RWPE2 (cell line): Measurements from ENCODE around the gene PTPN14.

Source experiments
- ATAC-seq: fragments of 200-7000 bp; cut with Tn5 transposase; 3 replicates; pipeline ENCODE4 v1.9.1; 2021; ENCODE audit warnings: low read depth
- DNase-seq: peaks from one replicate; pipeline ENCODE4 v3.0.0-alpha.2; 2020; ENCODE audit warnings: low spot score
- H3K27ac ChIP-seq: fragments of 450-650 bp; 2 replicates; pipeline ENCODE4 v1.5.1; 2017; ENCODE audit warnings: mild to moderate bottlenecking; ENCODE audit not compliant: poor library complexity, severe bottlenecking
- H3K27me3 ChIP-seq: fragments of 250-450 bp; sonication (Bioruptor Pico); 2 replicates; pipeline ENCODE4 v1.5.1; 2021; ENCODE audit warnings: mild to moderate bottlenecking, moderate library complexity; ENCODE audit not compliant: insufficient read depth, poor library complexity, severe bottlenecking
- H3K36me3 ChIP-seq: fragments of 250-450 bp; sonication (Bioruptor Pico); 2 replicates; pipeline ENCODE4 v1.5.1; 2020; ENCODE audit warnings: low read depth, mild to moderate bottlenecking, moderate library complexity
- H3K4me1 ChIP-seq: fragments of 250-450 bp; sonication (Bioruptor Pico); 2 replicates; pipeline ENCODE4 v1.5.1; 2021; ENCODE audit warnings: mild to moderate bottlenecking, moderate library complexity; ENCODE audit not compliant: insufficient read depth, poor library complexity, severe bottlenecking
- H3K4me3 ChIP-seq: fragments of 250-450 bp; sonication (Bioruptor Pico); 2 replicates; pipeline ENCODE4 v1.5.1; 2021; ENCODE audit warnings: mild to moderate bottlenecking, moderate library complexity; ENCODE audit not compliant: severe bottlenecking
- H3K9me3 ChIP-seq: fragments of 250-450 bp; sonication (Bioruptor Pico); 2 replicates; pipeline ENCODE4 v1.5.1; 2021; ENCODE audit warnings: mild to moderate bottlenecking, moderate library complexity; ENCODE audit not compliant: severe bottlenecking
- TF ChIP-seq, protein P1 (sequence below): fragments of 450-650 bp; IDR thresholded peaks from one replicate; pipeline ENCODE4 v1.5.1; 2017; ENCODE audit warnings: mild to moderate bottlenecking, moderate library complexity; ENCODE audit not compliant: poor library complexity, severe bottlenecking

Gene PTPN14

DNA sequence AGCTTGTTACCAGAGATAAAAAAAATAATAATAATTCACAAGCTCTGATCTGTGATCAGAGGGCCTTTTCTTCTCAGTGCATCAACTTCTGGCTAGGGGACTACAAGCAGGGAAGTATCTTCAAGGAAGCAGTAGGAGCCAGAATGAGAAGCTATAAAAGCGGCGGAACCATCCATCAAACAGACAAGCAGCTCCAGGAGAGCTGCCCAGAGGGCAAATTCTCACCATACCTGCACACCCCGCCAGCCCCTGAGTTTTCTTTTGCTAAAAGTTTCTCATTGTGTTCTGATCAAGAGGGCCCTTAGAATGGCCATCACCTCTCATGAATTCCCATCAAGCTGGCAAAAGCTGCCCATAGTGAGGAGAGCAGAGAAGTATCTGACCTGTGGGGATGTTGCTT lies 171.0 kb downstream of the PTPN14 start:
- H3K27me3 ChIP-seq, result no peaks in the 10 kb centered on the region
- TF ChIP-seq, protein P1, sequence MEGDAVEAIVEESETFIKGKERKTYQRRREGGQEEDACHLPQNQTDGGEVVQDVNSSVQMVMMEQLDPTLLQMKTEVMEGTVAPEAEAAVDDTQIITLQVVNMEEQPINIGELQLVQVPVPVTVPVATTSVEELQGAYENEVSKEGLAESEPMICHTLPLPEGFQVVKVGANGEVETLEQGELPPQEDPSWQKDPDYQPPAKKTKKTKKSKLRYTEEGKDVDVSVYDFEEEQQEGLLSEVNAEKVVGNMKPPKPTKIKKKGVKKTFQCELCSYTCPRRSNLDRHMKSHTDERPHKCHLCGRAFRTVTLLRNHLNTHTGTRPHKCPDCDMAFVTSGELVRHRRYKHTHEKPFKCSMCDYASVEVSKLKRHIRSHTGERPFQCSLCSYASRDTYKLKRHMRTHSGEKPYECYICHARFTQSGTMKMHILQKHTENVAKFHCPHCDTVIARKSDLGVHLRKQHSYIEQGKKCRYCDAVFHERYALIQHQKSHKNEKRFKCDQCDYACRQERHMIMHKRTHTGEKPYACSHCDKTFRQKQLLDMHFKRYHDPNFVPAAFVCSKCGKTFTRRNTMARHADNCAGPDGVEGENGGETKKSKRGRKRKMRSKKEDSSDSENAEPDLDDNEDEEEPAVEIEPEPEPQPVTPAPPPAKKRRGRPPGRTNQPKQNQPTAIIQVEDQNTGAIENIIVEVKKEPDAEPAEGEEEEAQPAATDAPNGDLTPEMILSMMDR, result no peak
- peaks cover 49% of the 10 kb centered on the region for H3K36me3 ChIP-seq
- no peaks in the 10 kb centered on the region for H3K4me1 ChIP-seq
- no peak overlapping the region for H3K4me3 ChIP-seq
- no peak overlapping the region for H3K27ac ChIP-seq
- no peak for DNase-seq
- H3K9me3 ChIP-seq, result no peaks in the 10 kb centered on the region
- ATAC-seq, result no peak

GRCh38 chr1:214379236-214379970 lies 172.0 kb downstream of the PTPN14 start:
- ATAC-seq (no peak), DNase-seq (no peak)
- Histone ChIP-seq H3K36me3 (peaks cover 58% of the 10 kb centered on the region), H3K4me3 (no peak overlapping the region), H3K4me1 (no peaks in the 10 kb centered on the region), H3K9me3 (no peaks in the 10 kb centered on the region), H3K27me3 (no peaks in the 10 kb centered on the region), H3K27ac (no peak overlapping the region)
- TF ChIP-seq, protein P1, result no peak

DNA sequence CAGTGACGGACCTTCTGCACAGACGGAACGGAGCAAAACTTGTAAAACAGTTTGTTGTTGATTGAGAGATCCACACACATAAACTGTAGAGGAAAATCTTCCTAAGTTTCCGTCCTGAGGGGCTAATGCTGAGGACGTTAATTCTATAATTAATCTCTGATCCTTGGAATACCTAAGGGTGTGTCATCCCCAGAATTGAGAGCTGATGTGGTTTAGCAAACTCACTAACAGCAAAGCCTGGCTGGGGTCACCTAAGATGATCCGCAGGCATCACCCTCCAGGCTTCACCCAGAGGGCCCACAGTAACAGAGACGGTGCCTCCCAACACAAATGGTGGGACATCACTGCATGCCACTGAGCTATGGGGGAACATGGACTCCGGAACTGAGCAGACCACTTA lies 172.9 kb downstream of the PTPN14 start:
- TF ChIP-seq, protein P1, result no peak
- Histone ChIP-seq H3K36me3 (peaks cover 65% of the 10 kb centered on the region), H3K4me1 (no peaks in the 10 kb centered on the region), H3K9me3 (no peaks in the 10 kb centered on the region), H3K27ac (no peak overlapping the region), H3K4me3 (no peak overlapping the region), H3K27me3 (no peaks in the 10 kb centered on the region)
- no peak for ATAC-seq
- no peak for DNase-seq

DNA sequence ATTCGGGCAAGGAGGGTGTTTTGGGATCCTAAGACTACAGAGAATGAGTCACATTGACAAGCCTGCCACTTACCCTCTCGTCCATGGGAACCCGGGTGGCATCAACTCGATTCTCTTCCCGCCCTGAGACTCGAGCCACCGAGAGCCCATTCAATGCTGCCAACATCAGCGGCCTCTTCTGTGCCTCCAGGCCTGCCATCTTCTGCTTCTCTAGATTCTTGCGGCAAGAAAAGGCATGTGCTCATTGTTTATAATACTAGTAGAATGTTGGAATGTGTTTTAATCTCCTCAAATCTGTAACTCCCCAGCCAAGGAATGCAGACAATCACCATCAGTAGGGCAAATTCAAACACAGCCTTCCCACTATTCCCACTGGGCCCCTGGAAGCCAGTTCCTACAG lies 173.5 kb downstream of the PTPN14 start:
- TF ChIP-seq, protein P1, result no peak
- ATAC-seq (no peak), DNase-seq (no peak)
- no peak overlapping the region for H3K4me3 ChIP-seq
- peaks cover 62% of the 10 kb centered on the region for H3K36me3 ChIP-seq
- no peaks in the 10 kb centered on the region for H3K27me3 ChIP-seq
- H3K9me3 ChIP-seq, result no peaks in the 10 kb centered on the region
- H3K27ac ChIP-seq, result no peak overlapping the region
- no peaks in the 10 kb centered on the region for H3K4me1 ChIP-seq

DNA sequence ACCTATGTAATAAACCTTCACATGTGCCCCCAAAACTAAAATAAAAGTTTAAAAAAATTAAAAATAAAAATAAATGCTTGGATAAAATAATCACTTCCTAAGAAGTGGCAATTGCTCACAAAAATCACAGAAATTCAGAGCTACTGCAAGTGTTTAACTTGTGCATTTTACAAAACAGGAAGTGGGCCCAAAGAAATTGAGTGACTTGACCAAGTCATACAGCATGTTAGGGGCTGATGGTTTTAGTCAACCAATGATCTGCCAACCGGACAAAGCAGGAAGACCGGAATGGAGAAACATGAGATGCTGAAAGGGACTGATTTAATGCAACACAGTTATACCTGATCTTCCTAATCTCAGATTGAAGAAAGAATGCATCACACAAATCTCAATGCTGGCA lies 173.9 kb downstream of the PTPN14 start:
- Histone ChIP-seq H3K4me3 (no peak overlapping the region), H3K27ac (no peak overlapping the region), H3K4me1 (no peaks in the 10 kb centered on the region), H3K27me3 (no peaks in the 10 kb centered on the region), H3K36me3 (peaks cover 58% of the 10 kb centered on the region), H3K9me3 (no peaks in the 10 kb centered on the region)
- no peak for DNase-seq
- TF ChIP-seq, protein P1, result no peak
- no peak for ATAC-seq
